Muscle layer of colon (tissue), 2 donors: Measurements from ENCODE around the gene SUOX.
"Not testable (repeated sequence)": the region's sequence is repeated elsewhere in the genome, so short reads cannot be mapped to it uniquely, and the experiment has no call there.

Experiments
- H3K27ac ChIP-seq: one replicate; pipeline ENCODE4 v1.7.0; 2013; ENCODE audit warnings: low read depth, mild to moderate bottlenecking, low read length, moderate library complexity
- H3K27me3 ChIP-seq, 2 donors: one replicate each; pipeline ENCODE4 v1.7.0; 2013; ENCODE audit warnings: low read length in 2 of 2, mild to moderate bottlenecking in 2 of 2; ENCODE audit not compliant: insufficient read depth in 2 of 2, control insufficient read depth in 1 of 2
- H3K36me3 ChIP-seq: one replicate; pipeline ENCODE4 v1.7.0; 2013; ENCODE audit warnings: mild to moderate bottlenecking, low read length; ENCODE audit not compliant: insufficient read depth
- H3K4me1 ChIP-seq: one replicate; pipeline ENCODE4 v1.7.0; 2013; ENCODE audit warnings: mild to moderate bottlenecking, low read length; ENCODE audit not compliant: insufficient read depth
- H3K4me3 ChIP-seq, 2 donors: one replicate each; pipeline ENCODE4 v1.7.0; 2013; ENCODE audit warnings: low read length in 2 of 2, low read depth in 1 of 2, mild to moderate bottlenecking in 1 of 2, moderate library complexity in 1 of 2
- H3K9ac ChIP-seq: one replicate; pipeline ENCODE4 v1.7.0; 2013; ENCODE audit warnings: low read length
- H3K9me3 ChIP-seq: one replicate; pipeline ENCODE4 v1.7.0; 2013; ENCODE audit warnings: mild to moderate bottlenecking, low read length
- donor health status: abdominal sarcoma.
- donor health status: Adenocarcinoma of cecum.

Gene SUOX

GRCh38 chr12:55985341-55985740, 11.7 kb upstream of the SUOX start:
- Histone ChIP-seq H3K36me3 (peaks cover 40% of the 10 kb centered on the region), H3K4me3 (no peak overlapping the region), H3K9me3 (no peaks in the 10 kb centered on the region)

GRCh38 chr12:55985976-55986375, 11.1 kb upstream of the SUOX start:
- H3K9ac ChIP-seq, H3K9me3 ChIP-seq, H3K27ac ChIP-seq, H3K4me1 ChIP-seq, H3K4me3 ChIP-seq, H3K27me3 ChIP-seq: not testable (repeated sequence)
- H3K36me3 ChIP-seq: peaks cover 42% of the 10 kb centered on the region

More at GRCh38 chr12:55985341-55985740, 11.7 kb upstream of the SUOX start:
- no peaks in the 10 kb centered on the region for H3K4me1 ChIP-seq
- H3K9ac ChIP-seq: no peak overlapping the region
- H3K27ac ChIP-seq: no peak overlapping the region
- no peaks in the 10 kb centered on the region for H3K27me3 ChIP-seq

- Histone ChIP-seq H3K27ac (no peak overlapping the region), H3K4me3 (no peak overlapping the region), H3K36me3 (peaks cover 57% of the 10 kb centered on the region), H3K4me1 (peaks cover 2% of the 10 kb centered on the region), H3K27me3 (no peaks in the 10 kb centered on the region), H3K9ac (no peak overlapping the region), H3K9me3 (no peaks in the 10 kb centered on the region)
Measured at GRCh38 chr12:55991110-55991509, 6.0 kb upstream of the SUOX start.

- peaks cover 53% of the 10 kb centered on the region for H3K36me3 ChIP-seq
- H3K9me3 ChIP-seq: no peaks in the 10 kb centered on the region
- H3K27me3 ChIP-seq: no peaks in the 10 kb centered on the region
- H3K4me1 ChIP-seq: peaks cover 15% of the 10 kb centered on the region
- H3K27ac ChIP-seq: no peak overlapping the region
- H3K9ac ChIP-seq: no peak overlapping the region
- H3K4me3 ChIP-seq: no peak overlapping the region
Measured at GRCh38 chr12:55993230-55993853, 3.7 kb upstream of the SUOX start.

GRCh38 chr12:55995366-55995765, 1.7 kb upstream of the SUOX start:
- no peak overlapping the region for H3K27ac ChIP-seq
- peaks cover 40% of the 10 kb centered on the region for H3K36me3 ChIP-seq
- no peaks in the 10 kb centered on the region for H3K27me3 ChIP-seq
- peaks cover 15% of the 10 kb centered on the region for H3K4me1 ChIP-seq
- H3K9me3 ChIP-seq: no peaks in the 10 kb centered on the region
- no peak overlapping the region for H3K9ac ChIP-seq
- no peak overlapping the region for H3K4me3 ChIP-seq

- Histone ChIP-seq H3K36me3 (peaks cover 31% of the 10 kb centered on the region), H3K27ac (peak overlapping the region; percentile 91), H3K9me3 (no peaks in the 10 kb centered on the region), H3K4me3 (peak overlapping the region; percentile 55 to 97), H3K4me1 (peaks cover 15% of the 10 kb centered on the region), H3K27me3 (no peaks in the 10 kb centered on the region), H3K9ac (peak overlapping the region; percentile 45)
Measured at GRCh38 chr12:55996201-55996714, 818 bp upstream of the SUOX start.

- peaks cover 31% of the 10 kb centered on the region for H3K36me3 ChIP-seq
- H3K4me1 ChIP-seq: peaks cover 15% of the 10 kb centered on the region
- H3K4me3 ChIP-seq: peak overlapping the region; percentile 55 to 97
- no peaks in the 10 kb centered on the region for H3K9me3 ChIP-seq
- peak overlapping the region; percentile 79 for H3K27ac ChIP-seq
- peak overlapping the region; percentile 88 for H3K9ac ChIP-seq
- no peaks in the 10 kb centered on the region for H3K27me3 ChIP-seq
Measured at GRCh38 chr12:55997535-55997859, 421 bp downstream of the SUOX start.

- Histone ChIP-seq H3K36me3 (peaks cover 22% of the 10 kb centered on the region), H3K4me1 (peaks cover 15% of the 10 kb centered on the region)
- not testable (repeated sequence) for H3K4me3 ChIP-seq, H3K9me3 ChIP-seq, H3K27me3 ChIP-seq, H3K27ac ChIP-seq, H3K9ac ChIP-seq
Measured at GRCh38 chr12:55999522-55999921, 2.4 kb downstream of the SUOX start.

- Histone ChIP-seq H3K36me3 (peaks cover 24% of the 10 kb centered on the region), H3K4me1 (peaks cover 15% of the 10 kb centered on the region)
- H3K9me3 ChIP-seq, H3K9ac ChIP-seq, H3K4me3 ChIP-seq, H3K27me3 ChIP-seq, H3K27ac ChIP-seq: not testable (repeated sequence)
Measured at GRCh38 chr12:55999999-56000540, 3.0 kb downstream of the SUOX start.

- no peak overlapping the region for H3K27ac ChIP-seq
- H3K4me3 ChIP-seq: no peak overlapping the region
Measured at GRCh38 chr12:56001487-56002100, 4.5 kb downstream of the SUOX start.

GRCh38 chr12:56003376-56003775, 6.3 kb downstream of the SUOX start:
- H3K9me3 ChIP-seq, H3K9ac ChIP-seq, H3K27me3 ChIP-seq, H3K4me1 ChIP-seq, H3K27ac ChIP-seq, H3K4me3 ChIP-seq: not testable (repeated sequence)
- H3K36me3 ChIP-seq: peaks cover 24% of the 10 kb centered on the region

More at GRCh38 chr12:56001487-56002100, 4.5 kb downstream of the SUOX start:
- Histone ChIP-seq H3K36me3 (peaks cover 24% of the 10 kb centered on the region), H3K27me3 (no peaks in the 10 kb centered on the region), H3K4me1 (peaks cover 9% of the 10 kb centered on the region), H3K9me3 (no peaks in the 10 kb centered on the region), H3K9ac (no peak overlapping the region)

- H3K4me3 ChIP-seq: no peak overlapping the region
- H3K27me3 ChIP-seq: no peaks in the 10 kb centered on the region
- no peaks in the 10 kb centered on the region for H3K9me3 ChIP-seq
- H3K36me3 ChIP-seq: peaks cover 24% of the 10 kb centered on the region
- no peak overlapping the region for H3K27ac ChIP-seq
- no peaks in the 10 kb centered on the region for H3K4me1 ChIP-seq
- no peak overlapping the region for H3K9ac ChIP-seq
Measured at GRCh38 chr12:56004211-56004610, 7.1 kb downstream of the SUOX start.
